Pulmonary artery endothelial cell (primary cell): ENCODE data around the gene TFEB. TPM values are rescaled to one million over a fixed set of nuclear protein-coding genes. Genes with fewer than 3 reads are reported as not detected.

Experiments used
- DNase-seq: peaks from one replicate; pipeline ENCODE4 v3.0.0-alpha.2; 2011; ENCODE audit warnings: low read depth, low spot score
- total RNA-seq: library from RNA; depleted of rRNA; stranded (reverse); fragments of >200 nt; gene quantifications from 2 replicates; pipeline ENCODE4 v1.2.3, GENCODE V29; 2014

TFEB gene
- total RNA-seq, 1 donor from 2014 or later = 3.8 TPM

DNA sequence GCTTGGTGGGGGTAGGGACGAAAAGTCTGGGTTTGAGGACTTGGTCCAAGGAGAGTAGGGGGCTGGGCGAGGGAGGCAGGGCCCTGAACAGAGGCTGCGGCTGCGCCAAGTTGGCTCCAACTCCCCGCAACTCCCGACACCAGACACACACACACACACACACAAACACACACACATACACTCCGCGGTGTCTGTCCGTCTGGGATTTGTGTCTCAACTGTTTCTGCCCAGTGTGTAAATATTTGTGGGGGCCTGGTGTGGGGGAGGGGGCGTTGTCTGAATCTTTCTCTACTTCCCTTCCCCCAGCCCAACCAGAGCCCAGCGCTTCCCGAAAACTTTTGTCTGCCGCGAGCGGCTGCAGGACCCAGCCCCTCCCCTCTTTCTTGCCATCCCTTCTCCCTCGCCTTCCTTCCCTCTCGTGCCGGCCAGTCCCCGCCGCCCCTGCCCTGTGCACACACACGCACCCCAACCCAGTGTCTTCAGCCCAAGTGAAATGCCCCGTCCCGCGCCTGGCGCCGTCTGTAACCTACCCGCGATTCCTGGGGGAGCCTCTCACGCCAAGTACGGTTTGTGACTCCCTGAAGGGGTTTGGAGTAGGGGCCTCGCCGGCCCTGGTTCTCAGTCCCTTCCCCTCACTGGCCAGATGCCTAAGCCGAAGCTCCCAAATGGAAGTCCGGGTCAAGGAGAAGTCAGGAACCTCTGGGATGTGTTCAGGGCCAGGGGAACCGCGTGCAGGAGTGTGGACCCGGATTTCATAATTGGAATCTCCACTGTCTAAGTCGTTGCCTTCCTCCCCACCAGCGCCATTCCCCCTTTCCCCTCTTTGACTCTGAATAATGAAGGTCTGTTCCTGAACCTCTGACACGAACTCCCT, 96.2 kb downstream of the TFEB start:
- DNase-seq = no peak

DNA sequence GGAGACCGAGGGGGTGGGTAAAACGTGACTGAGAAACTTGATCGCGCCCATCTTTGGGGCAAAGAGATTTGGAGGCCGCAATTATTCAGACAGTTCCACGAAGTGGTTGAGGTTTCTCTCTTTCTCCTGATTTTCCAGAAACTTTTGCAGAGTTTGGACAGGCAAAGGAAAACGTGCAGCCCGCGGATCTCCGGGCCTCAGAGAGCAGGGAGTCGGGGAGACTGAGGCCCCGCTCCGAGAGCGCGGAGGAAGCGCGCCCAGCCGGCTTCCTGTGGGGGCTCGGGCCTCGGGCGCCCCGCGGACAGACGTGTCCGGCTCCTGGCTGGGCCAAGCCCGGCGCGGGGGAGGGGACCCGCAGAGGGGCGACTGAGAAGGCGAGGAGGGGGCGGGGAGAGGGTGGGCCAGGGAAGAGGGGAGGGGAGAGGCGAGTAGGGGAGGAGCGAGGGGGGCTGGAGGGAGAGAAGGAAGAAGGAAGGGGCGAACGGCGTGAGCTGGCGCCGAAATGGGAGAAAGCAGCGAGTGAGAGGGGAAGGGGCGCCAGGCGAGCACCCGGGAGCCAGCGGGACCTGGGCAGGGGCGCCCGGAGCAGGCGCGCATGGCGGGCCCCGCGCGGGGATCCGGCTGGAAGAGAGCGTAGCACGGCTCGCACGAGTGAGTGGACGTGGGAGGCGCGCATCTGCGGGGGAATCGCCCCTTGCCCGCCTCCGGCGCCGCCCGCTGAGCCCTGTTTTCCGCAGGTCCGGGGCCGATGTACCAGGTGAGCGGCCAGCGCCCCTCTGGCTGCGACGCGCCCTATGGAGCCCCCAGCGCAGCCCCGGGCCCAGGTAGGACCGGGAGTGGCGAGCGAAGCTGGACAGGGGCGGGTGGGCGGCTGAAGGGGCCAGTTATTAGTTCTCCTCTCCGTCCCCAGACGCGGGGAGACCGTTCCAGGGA, 97.1 kb downstream of the TFEB start, which contains the start of gene MDFI:
MDFI (plus strand) TSS at position 467 of the 933 bp plus-strand sequence; CDS start at position 749, 282 bp downstream.
- no peak for DNase-seq

DNA sequence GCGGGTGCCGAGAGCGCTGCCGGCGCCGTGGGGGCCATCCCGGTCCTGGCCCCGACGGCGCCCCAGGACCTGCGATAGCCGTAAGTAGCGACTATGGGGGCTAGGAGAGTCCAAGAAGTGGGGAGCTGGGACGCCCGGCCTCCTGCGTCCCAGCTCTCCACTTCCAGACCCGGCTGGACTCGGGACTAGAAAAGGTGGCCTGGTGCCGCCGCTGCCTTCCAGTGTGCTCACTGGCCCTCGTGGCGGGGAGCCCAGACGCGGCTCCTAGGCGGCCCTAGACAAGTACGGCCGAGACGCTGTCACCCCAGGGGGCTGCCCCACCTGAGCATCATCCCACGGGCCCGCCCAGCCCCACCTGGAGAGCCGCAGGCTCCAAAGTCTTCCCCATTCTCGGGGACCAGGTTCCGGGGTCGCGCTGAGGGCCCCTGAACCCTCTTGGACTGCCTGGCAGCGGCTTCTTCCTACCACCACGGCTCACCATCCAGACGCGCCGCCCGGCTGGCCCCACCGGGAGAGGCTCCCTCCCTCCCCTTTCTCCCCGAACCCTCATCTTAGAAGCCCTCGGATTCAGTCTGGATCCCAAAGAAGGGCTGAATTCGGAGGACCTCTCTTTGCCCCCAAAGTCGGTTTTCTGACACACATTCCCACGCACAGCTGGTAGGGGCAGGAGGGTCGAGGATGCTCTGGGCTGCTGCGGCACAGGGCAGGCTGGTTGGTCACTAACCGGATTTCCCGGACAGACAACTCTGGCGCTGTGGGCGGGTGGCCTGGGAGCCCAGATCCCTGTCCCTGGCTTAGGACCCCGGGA, 98.0 kb downstream of the TFEB start:
- no peak for DNase-seq

DNA sequence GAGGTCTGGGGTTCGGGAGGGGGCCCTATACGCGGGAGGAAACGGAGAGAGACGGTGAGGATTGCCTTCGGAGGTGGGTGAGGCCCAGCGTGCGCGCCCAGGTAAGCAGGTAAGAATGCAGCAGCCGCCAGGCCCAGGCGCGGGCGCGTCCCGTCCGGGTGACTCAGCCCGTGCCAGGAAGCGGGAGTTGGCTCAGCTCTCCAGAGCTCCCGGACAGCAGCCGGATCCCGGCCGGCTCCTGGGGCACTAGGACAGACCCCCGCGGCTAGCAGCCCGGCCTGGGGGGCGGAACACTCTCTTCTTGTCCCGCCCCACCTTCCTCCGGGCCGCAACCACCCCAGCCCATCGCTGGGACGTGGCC, 98.6 kb downstream of the TFEB start:
- DNase-seq = no peak

DNA sequence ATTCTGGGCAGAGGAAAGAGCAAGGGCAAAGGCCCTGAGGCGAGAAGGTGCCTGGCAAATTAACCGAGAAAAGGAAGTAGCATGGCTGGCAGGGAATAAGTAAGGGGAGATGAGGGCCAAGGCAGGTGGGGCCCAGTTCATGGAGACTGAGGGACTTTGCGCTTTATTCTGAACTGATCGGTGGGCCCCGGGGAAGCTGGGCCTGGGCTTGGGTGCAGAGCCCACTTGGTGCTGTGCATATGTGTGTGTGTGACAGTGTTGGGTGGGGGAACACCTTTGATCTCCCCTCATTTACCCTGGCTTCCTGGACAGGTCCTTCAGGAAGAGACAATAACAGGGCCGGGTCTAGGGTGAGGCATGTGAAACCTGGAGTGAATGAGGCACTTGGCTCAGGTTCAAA, 100.0 kb downstream of the TFEB start:
- no peak for DNase-seq

DNA sequence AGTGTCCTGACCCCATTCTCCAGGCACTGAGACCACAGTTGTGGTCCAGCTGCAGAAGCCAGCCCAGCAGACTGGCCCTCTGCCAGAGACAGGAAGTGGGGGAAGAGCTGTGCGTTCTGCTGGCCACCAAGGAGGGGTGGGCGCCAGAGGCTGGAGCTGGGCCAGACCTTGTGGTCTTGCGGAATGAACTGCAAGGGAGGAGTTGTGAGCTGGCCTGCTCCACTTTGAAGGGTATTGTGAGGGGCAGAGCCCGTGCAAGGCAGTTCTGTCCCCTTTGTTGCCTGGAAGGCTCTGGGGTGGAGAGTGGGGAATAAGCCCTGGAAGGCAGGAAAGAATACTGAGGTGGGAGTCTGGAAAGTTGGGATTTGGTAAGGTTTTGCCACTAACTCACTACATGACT, 100.8 kb downstream of the TFEB start:
- DNase-seq = no peak

Other genes starting within 250 kb of the TFEB start
- gene FOXP4, start 189.2 kb downstream of the TFEB start, total RNA-seq = 2.9 and 3.1 TPM in 2 replicates
- 18.7 and 26.8 TPM in 2 replicates for gene MDFI, start 97.1 kb downstream of the TFEB start, total RNA-seq
- not detected in 2 replicates for gene PGC, start 11.8 kb upstream of the TFEB start, total RNA-seq
- gene FRS3, start 44.3 kb upstream of the TFEB start, total RNA-seq = 1.2 TPM in 2 replicates
- 0.67 and 1.1 TPM in 2 replicates for gene PRICKLE4, start 45.2 kb upstream of the TFEB start, total RNA-seq
- 95.8 and 101 TPM in 2 replicates for gene TOMM6, start 52.1 kb upstream of the TFEB start, total RNA-seq
- 1.8 and 3.2 TPM in 2 replicates for gene USP49, start 159.8 kb upstream of the TFEB start, total RNA-seq
- 31.0 and 50.1 TPM in 2 replicates for gene MED20, start 185.5 kb upstream of the TFEB start, total RNA-seq
- gene BYSL, start 185.9 kb upstream of the TFEB start, total RNA-seq = 30.6 and 32.7 TPM in 2 replicates
- 37.6 and 64.7 TPM in 2 replicates for gene CCND3, start 206.2 kb upstream of the TFEB start, total RNA-seq